ENCODE results near the gene TMEM259.

TMEM259 gene

DNA sequence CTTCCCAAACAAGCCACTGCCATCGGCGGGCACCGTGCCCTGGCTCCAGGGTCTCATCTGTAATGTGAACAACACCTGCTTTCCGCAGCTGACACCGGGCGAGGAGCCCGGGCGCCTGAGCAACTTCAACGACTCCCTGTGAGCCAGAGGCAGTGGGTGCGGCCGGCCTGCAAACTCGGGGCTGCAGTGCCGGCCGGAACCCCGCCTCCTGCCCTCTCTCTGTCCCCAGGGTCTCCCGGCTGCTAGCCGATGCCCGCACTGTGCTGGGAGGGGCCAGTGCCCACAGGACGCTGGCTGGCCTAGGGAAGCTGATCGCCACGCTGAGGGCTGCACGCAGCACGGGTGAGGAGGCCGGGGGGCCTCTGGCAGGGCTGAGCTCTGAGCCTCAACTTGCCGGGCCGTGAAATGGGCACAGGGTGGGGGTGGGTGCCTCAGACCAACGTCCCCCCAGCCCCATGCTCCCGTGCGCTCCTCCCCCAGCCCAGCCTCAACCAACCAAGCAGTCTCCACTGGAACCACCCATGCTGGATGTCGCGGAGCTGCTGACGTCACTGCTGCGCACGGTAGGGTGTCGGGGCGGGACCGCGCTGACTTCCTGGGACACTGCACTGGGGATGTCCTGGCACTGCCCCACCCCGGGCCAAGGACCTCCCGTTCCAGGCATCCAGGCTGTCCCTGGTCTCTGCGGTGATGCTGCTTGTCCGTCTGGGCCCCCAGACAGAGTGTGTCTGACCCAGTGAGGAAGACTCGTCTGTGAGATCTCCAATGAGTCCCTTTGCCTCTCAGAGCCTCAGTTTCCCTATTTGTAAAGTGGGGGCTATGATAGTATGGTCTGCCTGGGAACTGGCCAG, 21.1 kb upstream of the TMEM259 start:
- TF ChIP-seq, protein P1, sequence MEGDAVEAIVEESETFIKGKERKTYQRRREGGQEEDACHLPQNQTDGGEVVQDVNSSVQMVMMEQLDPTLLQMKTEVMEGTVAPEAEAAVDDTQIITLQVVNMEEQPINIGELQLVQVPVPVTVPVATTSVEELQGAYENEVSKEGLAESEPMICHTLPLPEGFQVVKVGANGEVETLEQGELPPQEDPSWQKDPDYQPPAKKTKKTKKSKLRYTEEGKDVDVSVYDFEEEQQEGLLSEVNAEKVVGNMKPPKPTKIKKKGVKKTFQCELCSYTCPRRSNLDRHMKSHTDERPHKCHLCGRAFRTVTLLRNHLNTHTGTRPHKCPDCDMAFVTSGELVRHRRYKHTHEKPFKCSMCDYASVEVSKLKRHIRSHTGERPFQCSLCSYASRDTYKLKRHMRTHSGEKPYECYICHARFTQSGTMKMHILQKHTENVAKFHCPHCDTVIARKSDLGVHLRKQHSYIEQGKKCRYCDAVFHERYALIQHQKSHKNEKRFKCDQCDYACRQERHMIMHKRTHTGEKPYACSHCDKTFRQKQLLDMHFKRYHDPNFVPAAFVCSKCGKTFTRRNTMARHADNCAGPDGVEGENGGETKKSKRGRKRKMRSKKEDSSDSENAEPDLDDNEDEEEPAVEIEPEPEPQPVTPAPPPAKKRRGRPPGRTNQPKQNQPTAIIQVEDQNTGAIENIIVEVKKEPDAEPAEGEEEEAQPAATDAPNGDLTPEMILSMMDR (IDR thresholded peaks at IDR 0.05; ENCODE audit: low read depth, low read length) = no peak
- no peak for DNase-seq
- Histone ChIP-seq H3K4me3 (ENCODE audit: low read depth, low read length) (no peak overlapping the region), H3K27me3 (ENCODE audit: insufficient read depth, low read depth, severe bottlenecking) (no peaks in the 10 kb centered on the region), H3K27ac (no peak overlapping the region), H3K9me3 (ENCODE audit: severe bottlenecking) (peaks cover 3% of the 10 kb centered on the region), H3K36me3 (peaks cover 49% of the 10 kb centered on the region)

DNA sequence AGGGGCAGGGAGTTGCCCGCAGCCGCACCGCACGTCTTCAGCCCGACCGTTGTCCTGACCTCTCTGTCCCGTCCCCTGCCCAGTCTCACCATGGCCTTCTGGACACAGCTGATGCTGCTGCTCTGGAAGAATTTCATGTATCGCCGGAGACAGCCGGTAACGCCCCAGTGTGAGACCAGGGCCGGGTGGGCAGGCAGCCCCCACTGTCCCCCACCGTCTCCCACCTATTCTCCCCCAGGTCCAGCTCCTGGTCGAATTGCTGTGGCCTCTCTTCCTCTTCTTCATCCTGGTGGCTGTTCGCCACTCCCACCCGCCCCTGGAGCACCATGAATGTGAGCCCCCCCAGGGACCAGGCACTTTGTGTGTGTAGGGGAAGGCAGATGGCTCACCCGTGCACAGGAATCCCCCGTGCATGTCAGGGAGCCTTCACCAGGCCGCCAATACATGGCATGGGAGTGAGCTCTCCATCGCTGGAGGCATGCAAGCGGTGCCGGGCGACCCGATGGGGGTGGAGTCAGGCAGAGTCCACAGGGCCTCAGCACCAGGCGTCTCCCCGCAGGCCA, 20.4 kb upstream of the TMEM259 start:
- peak overlapping the region; percentile 61 for H3K27ac ChIP-seq
- no peak for DNase-seq
- H3K4me3 ChIP-seq (ENCODE audit: low read depth, low read length) = peak overlapping the region; percentile 39
- no peaks in the 10 kb centered on the region for H3K27me3 ChIP-seq (ENCODE audit: insufficient read depth, low read depth, severe bottlenecking)
- TF ChIP-seq, protein P1 (IDR thresholded peaks at IDR 0.05; ENCODE audit: low read depth, low read length) = no peak
- H3K36me3 ChIP-seq = peaks cover 50% of the 10 kb centered on the region
- peaks cover 3% of the 10 kb centered on the region for H3K9me3 ChIP-seq (ENCODE audit: severe bottlenecking)

DNA sequence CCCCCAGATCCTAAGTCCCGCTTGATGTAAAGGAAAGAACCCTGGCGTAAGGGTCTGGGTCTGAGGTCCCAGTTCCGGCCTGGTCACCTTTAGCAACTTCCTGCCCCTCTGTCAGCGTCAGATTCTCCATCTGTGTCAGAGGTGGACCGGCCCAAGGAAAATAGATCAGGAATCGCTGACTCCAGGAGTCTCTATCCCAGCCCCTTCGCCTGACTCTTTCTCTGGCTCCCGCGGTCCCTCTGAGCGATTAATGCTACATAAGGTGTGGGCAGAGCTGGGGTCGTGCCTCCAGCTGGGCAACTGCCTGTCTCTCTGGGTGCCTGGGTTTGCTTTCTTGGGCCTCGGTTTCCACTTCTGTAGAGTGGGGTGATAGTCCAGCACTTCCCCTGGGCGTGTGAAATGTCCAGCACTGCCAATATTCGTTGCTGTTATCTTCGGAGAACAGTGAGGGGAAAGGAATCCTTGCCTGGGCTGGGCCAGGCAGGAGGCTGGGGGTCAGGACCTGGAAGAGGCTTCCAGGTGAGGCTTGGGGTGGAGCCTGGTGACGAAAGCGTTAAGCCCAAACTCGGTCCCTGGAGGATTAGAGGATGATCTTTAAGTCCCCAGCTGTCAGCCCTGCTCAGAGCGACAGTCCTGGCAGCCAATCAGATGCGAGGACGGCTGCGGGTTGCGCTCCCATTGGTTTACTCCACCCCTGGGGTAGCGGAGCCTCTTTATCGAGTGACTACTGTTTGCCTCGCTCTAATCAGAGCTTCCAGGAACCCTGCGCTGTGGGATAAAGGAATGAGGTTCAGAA, 19.8 kb upstream of the TMEM259 start:
- Histone ChIP-seq H3K4me3 (ENCODE audit: low read depth, low read length) (peak overlapping the region; percentile 78), H3K9me3 (ENCODE audit: severe bottlenecking) (peaks cover 3% of the 10 kb centered on the region), H3K27me3 (ENCODE audit: insufficient read depth, low read depth, severe bottlenecking) (no peaks in the 10 kb centered on the region), H3K36me3 (peaks cover 51% of the 10 kb centered on the region), H3K27ac (peak overlapping the region; percentile 84)
- DNase-seq = peak; percentile 98
- TF ChIP-seq, protein P1 (IDR thresholded peaks at IDR 0.05; ENCODE audit: low read depth, low read length) = no peak

DNA sequence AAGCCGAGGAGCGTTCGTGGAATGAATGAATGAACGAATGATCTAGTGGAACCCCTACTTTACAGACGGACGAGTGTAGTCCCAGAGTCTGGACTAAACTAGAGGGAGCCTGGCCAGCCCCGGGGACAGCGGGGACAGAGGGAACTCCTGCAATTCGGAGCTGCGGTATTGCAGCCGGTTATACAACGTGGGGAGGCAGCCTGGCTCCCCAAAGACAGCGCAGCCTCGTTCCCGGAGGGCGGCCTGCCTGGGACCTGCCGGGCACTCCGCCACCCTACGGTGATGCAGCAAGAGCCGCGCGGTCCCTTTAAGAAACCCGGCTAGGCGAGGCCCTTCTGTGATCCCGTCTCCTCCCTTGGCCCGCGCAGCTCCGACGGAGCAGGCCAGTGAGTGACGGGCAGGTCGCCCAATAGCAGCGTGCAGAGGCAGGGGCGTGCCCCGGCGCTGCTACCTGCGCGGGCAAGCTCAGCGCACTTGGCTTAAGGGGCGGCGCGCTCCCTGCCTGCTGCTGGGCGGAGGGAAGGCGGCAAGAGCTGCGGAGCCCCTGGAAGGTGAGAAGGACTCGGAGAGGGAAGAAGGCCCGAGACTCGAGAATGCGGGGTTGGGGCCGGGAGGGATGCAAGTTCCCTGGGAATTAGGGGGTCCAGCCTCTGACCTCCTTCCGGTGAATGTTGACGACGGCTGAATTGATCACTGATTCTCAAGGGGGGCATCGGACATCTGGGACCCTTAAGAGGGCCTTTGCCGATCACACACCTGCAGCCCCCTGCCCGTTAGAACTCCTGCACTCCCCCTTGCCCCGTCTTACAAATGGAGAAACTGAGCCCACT, 18.9 kb upstream of the TMEM259 start, which contains the start of gene ABCA7:
TSS of gene ABCA7 (plus strand) at position 462 of the 830 bp plus-strand sequence. CDS start 1,255 bp downstream, outside the sequence.
- Histone ChIP-seq H3K27me3 (ENCODE audit: insufficient read depth, low read depth, severe bottlenecking) (no peaks in the 10 kb centered on the region), H3K9me3 (ENCODE audit: severe bottlenecking) (peaks cover 2% of the 10 kb centered on the region), H3K27ac (peak within 1 kb of the TSS; percentile 84), H3K4me3 (ENCODE audit: low read depth, low read length) (peak within 1 kb of the TSS; percentile 78), H3K36me3 (peaks cover 56% of the 10 kb centered on the region)
- TF ChIP-seq, protein P1 (IDR thresholded peaks at IDR 0.05; ENCODE audit: low read depth, low read length) = 0 out of 2 replicates have a peak, but pooled peaks have one; percentile 5
- peak; percentile 99 for DNase-seq

DNA sequence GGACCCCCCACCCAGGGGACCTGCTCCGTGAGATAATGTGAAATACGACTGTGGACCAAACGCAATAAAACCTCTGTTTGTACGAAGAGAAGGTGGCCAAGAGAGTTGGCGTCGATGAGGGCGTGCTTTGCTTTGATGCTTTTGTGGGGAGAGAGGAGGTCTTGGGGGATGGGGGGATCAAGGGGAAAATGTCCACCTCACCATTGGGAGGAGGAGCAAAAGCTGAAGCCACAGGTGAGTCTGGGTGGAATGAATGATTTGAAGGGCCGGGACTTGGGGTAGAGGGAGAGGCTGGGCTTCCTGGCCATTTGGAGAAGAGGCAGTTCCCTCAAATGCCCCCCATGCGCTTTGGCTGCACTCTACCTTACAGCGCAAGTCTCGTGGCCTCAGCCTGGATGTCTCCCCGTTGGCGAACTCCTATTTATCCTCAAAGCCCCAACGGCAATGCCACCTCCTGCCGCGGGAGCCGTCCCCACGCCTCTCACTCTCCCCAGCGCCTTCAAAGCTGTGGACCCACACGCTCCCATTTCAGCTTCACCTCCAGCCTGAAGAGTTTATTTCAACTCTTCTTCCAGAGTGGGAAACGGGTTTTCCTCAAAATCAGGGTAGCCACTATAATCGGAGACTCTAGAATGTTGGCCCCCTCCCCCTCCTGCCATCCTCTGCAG, 18.2 kb upstream of the TMEM259 start:
- Histone ChIP-seq H3K4me3 (ENCODE audit: low read depth, low read length) (peak overlapping the region; percentile 33), H3K27ac (peak overlapping the region; percentile 35; the same call in 1 of the 2 replicates), H3K27me3 (ENCODE audit: insufficient read depth, low read depth, severe bottlenecking) (no peaks in the 10 kb centered on the region), H3K9me3 (ENCODE audit: severe bottlenecking) (no peaks in the 10 kb centered on the region), H3K36me3 (peaks cover 49% of the 10 kb centered on the region)
- DNase-seq = no peak
- TF ChIP-seq, protein P1 (IDR thresholded peaks at IDR 0.05; ENCODE audit: low read depth, low read length) = no peak

Measured in WERI-Rb-1 (cell line).